ENCODE results near the gene COX7B2.

DNA sequence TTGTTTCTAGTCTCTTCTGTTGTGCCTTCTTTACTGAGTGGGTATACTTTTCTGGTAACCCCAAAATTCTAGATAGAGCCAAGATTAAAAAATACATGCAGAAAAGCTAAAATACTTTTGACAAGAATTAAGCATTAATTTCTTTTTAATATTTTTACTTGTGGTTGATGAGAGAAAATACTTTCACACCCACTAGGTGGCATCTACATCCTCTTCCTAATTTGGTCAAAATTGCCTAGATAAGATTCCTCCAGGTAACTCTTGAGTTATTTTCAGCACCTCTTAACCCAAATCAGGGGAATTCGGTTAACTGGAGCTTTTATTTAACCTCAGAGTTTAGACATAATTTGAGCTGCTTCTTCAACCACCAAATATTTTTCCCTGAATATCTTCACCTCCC lies 28.4 kb upstream of the COX7B2 start:
- TF ChIP-seq, protein P1, sequence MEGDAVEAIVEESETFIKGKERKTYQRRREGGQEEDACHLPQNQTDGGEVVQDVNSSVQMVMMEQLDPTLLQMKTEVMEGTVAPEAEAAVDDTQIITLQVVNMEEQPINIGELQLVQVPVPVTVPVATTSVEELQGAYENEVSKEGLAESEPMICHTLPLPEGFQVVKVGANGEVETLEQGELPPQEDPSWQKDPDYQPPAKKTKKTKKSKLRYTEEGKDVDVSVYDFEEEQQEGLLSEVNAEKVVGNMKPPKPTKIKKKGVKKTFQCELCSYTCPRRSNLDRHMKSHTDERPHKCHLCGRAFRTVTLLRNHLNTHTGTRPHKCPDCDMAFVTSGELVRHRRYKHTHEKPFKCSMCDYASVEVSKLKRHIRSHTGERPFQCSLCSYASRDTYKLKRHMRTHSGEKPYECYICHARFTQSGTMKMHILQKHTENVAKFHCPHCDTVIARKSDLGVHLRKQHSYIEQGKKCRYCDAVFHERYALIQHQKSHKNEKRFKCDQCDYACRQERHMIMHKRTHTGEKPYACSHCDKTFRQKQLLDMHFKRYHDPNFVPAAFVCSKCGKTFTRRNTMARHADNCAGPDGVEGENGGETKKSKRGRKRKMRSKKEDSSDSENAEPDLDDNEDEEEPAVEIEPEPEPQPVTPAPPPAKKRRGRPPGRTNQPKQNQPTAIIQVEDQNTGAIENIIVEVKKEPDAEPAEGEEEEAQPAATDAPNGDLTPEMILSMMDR (IDR thresholded peaks at IDR 0.05), result peak in 2 of 4 donors; percentile 15 to 18
- no peak for TF ChIP-seq POLR2A (IDR thresholded peaks at IDR 0.05)
